Ovary (tissue), 9 donors: ENCODE measurements around the gene HOXA13. TPM values are rescaled to one million over a fixed set of nuclear protein-coding genes. Genes with fewer than 3 reads are reported as not detected.

ENCODE experiments used
- DNase-seq, 5 donors: peaks; one replicate each; pipeline ENCODE4 v3.0.0-alpha.2; 2019 to 2020
- H3K27ac ChIP-seq, 2 donors: fragments of 200-600 bp; one replicate each; pipeline versions ENCODE4 v1.5.1 to v1.8.0; 2019 to 2022
- H3K27me3 ChIP-seq: fragments of 200-600 bp; one replicate; pipeline ENCODE4 v1.8.0; 2022
- H3K36me3 ChIP-seq: fragments of 200-600 bp; sonication (generic); one replicate; pipeline ENCODE4 v1.5.1; 2019
- H3K4me1 ChIP-seq: one replicate; pipeline ENCODE4 v1.8.1; 2013; ENCODE audit warnings: mild to moderate bottlenecking, moderate library complexity; ENCODE audit not compliant: insufficient read depth
- H3K4me3 ChIP-seq: fragments of 200-600 bp; sonication (generic); one replicate; pipeline ENCODE4 v1.5.1; 2017
- H3K9me3 ChIP-seq, 2 donors: fragments of 200-600 bp in 1 of 2; sonication (generic) in 1 of 2; one replicate each; pipeline versions ENCODE4 v1.5.1 to v1.8.1; 2013 to 2019; ENCODE audit warnings: mild to moderate bottlenecking in 1 of 2, moderate library complexity in 1 of 2
- CTCF ChIP-seq, 3 donors: fragments of 450-650 bp in 2 of 3; fragments of 200-600 bp in 1 of 3; IDR thresholded peaks; one replicate each; pipeline versions ENCODE4 v1.5.1 to v1.8.0; 2016 to 2022; ENCODE audit warnings: antibody characterized with exemption in 3 of 3, mild to moderate bottlenecking in 1 of 3
- EP300 ChIP-seq: sonication (generic); formaldehyde crosslinking; IDR thresholded peaks from one replicate; pipeline ENCODE4 v1.6.1; 2017; ENCODE audit warnings: antibody characterized with exemption
- POLR2A ChIP-seq: fragments of 450-650 bp; IDR thresholded peaks from one replicate; pipeline ENCODE4 v1.6.1; 2017; ENCODE audit warnings: antibody characterized with exemption, mild to moderate bottlenecking, moderate library complexity
- WGBS, 3 donors: extraction: QIAGEN DNeasy Blood & Tissue Kit in 1 of 3; methylation state at CpG; one replicate each; pipeline versions ENCODE4 v1.1.5 to v1.1.7; 2013 to 2017; 5-methylcytosine and 5-hydroxymethylcytosine counted together
- intact Hi-C, 4 donors: fragments of 100-400 bp; cut with DNase I; formaldehyde crosslinking; loops; one replicate each; pipeline versions ENCODE4 v1.11.0 to v1.15.1; 2022 to 2023
- polyA plus RNA-seq, 2 donors: library from polyadenylated mRNA; stranded (reverse); fragments of 200-250 nt in 1 of 2; fragments of 350-450 nt in 1 of 2; fragmentation: Illumina TruSeq in 1 of 2; extraction: RNeasy Lipid Tissue Mini Kit (QIAGEN cat#74804) in 1 of 2; gene quantifications; one replicate each; pipeline ENCODE4 v1.2.3, GENCODE V29; 2013 to 2014
- total RNA-seq, 7 donors: library from RNA; depleted of rRNA in 2 of 7; stranded (reverse); fragments of >200 nt in 2 of 7; fragmentation: NEBNext Ultra II Directional in 3 of 7; extraction: Animal tissue kit (Norgen Biotek cat#: 25700) in 3 of 7; gene quantifications; one replicate each; pipeline versions ENCODE4 v1.1.0 to v1.2.4, GENCODE V29; 2016 to 2023
- donor health status: DM: no; HTN: no; CAD: no; lungs with moderate emphysema.
- donor health status: DM: no; HTN: no; CAD: no.
- donor health status: Bipolar disorder and iron deficiency.
- donor health status: DM: yes; HTN: yes; CAD: no.
- donor health status: DM: no; HTN: no; CAD: no.
- donor health status: DM: yes; HTN: yes; CAD: no.

Gene HOXA13
- total and polyA plus RNA-seq, 9 donors, result 0.07 TPM; not detected in 8

GRCh38 chr7:27159266-27160144 is 40.4 kb downstream of the HOXA13 start:
- TF ChIP-seq CTCF (IDR thresholded peaks at IDR 0.05) (no peak), POLR2A (no peak), EP300 (no peak)
- Histone ChIP-seq H3K36me3 (no peaks in the 10 kb centered on the region), H3K27ac (no peak overlapping the region), H3K9me3 (no peaks in the 10 kb centered on the region), H3K27me3 (peaks cover 6% of the 10 kb centered on the region), H3K4me1 (peaks cover 4% of the 10 kb centered on the region), H3K4me3 (no peak overlapping the region)
- WGBS, 3 donors, result 86 to 90% (median 88%) methylated on average over 27 of the region's 27 CpGs
- intact Hi-C loops, result loop anchor here (5.0 to 10.0 kb wide), 6 partner anchors 785 to 1275 kb away; partner anchors contain the start of genes CBX3 (in 1 of the 4) and HNRNPA2B1 (in 1 of the 4)
- peak in 2 of 5 donors; percentile 9 to 19 for DNase-seq

GRCh38 chr7:27158436-27159265 is 41.2 kb downstream of the HOXA13 start:
- WGBS, 3 donors, result 49 to 63% (median 51%) methylated on average over 35 of the region's 35 CpGs
- no peak overlapping the region for H3K27ac ChIP-seq
- intact Hi-C loops, result loop anchor here in 2 of 4 donors (5.0 to 10.0 kb wide), 3 partner anchors 791 to 1264 kb away; partner anchors contain the start of genes CBX3 (in 1 of the 2) and HNRNPA2B1 (in 1 of the 2)
- TF ChIP-seq POLR2A, result no peak
- no peak for TF ChIP-seq EP300
- no peak for TF ChIP-seq CTCF (IDR thresholded peaks at IDR 0.05)
- H3K9me3 ChIP-seq, result no peaks in the 10 kb centered on the region
- H3K36me3 ChIP-seq, result no peaks in the 10 kb centered on the region
- no peak overlapping the region for H3K4me3 ChIP-seq
- DNase-seq, result peak in 2 of 5 donors; percentile 17 to 25
- H3K27me3 ChIP-seq, result peaks cover 3% of the 10 kb centered on the region
- peaks cover 4% of the 10 kb centered on the region for H3K4me1 ChIP-seq

- H3K4me1 ChIP-seq, result peaks cover 4% of the 10 kb centered on the region
- 37 to 54% (median 39%) methylated on average over 30 of the region's 30 CpGs for WGBS, 3 donors
- peak in 2 of 5 donors; percentile 19 to 23 for DNase-seq
- H3K36me3 ChIP-seq, result no peaks in the 10 kb centered on the region
- TF ChIP-seq POLR2A (no peak), CTCF (IDR thresholded peaks at IDR 0.05) (no peak), EP300 (no peak)
- H3K9me3 ChIP-seq, result no peaks in the 10 kb centered on the region
- H3K27me3 ChIP-seq, result peaks cover 3% of the 10 kb centered on the region
- intact Hi-C loops, result loop anchor here in 2 of 4 donors (5.0 to 10.0 kb wide), 3 partner anchors 791 to 1263 kb away; partner anchors contain the start of genes CBX3 (in 1 of the 2) and HNRNPA2B1 (in 1 of the 2)
- H3K4me3 ChIP-seq, result no peak overlapping the region
- H3K27ac ChIP-seq, result no peak overlapping the region
These were observed 42.0 kb downstream of the HOXA13 start for GRCh38 chr7:27157702-27158431.
